Prostate gland (tissue), 2 donors: Measurements from ENCODE around the gene HSPG2. TPM values are rescaled to one million over a fixed set of nuclear protein-coding genes. Genes with fewer than 3 reads are reported as not detected.

Source experiments
- DNase-seq: peaks from one replicate; pipeline ENCODE4 v3.0.0-alpha.2; 2019; ENCODE audit warnings: low spot score
- H3K27ac ChIP-seq, 2 donors: fragments of 200-600 bp; sonication (generic); 2 replicates each; pipeline ENCODE4 v1.5.1; 2017 to 2019
- H3K27me3 ChIP-seq: fragments of 200-600 bp; sonication (generic); replicated peaks from 2 replicates; pipeline ENCODE4 v1.5.1; 2019; ENCODE audit not compliant: insufficient read depth
- H3K36me3 ChIP-seq, 2 donors: fragments of 200-600 bp; sonication (generic); 1 replicate in 1 of 2; 2 replicates in 1 of 2; pipeline versions ENCODE4 v1.5.1 to v1.8.1; 2017 to 2019
- H3K4me1 ChIP-seq: fragments of 200-600 bp; sonication (generic); replicated peaks from 2 replicates; pipeline ENCODE4 v1.5.1; 2019
- H3K4me3 ChIP-seq, 2 donors: fragments of 200-600 bp; sonication (generic); 2 replicates each; pipeline ENCODE4 v1.5.1; 2017 to 2019
- H3K9me3 ChIP-seq: fragments of 200-600 bp; sonication (generic); 2 replicates; pipeline ENCODE4 v1.5.1; 2017
- POLR2A ChIP-seq: fragments of 450-650 bp; IDR thresholded peaks from one replicate; pipeline ENCODE4 v1.6.1; 2016; ENCODE audit warnings: antibody characterized with exemption, mild to moderate bottlenecking
- POLR2AphosphoS5 ChIP-seq: sonication (generic); formaldehyde crosslinking; IDR thresholded peaks from one replicate; pipeline ENCODE4 v1.6.1; 2017; ENCODE audit warnings: antibody characterized with exemption
- WGBS: methylation state at CpG from one replicate; pipeline ENCODE4 v1.1.5; 2018; 5-methylcytosine and 5-hydroxymethylcytosine counted together
- intact Hi-C: fragments of 100-400 bp; cut with DNase I; formaldehyde crosslinking; loops from one replicate; pipeline ENCODE4 v1.14.2; 2022
- total RNA-seq, 2 donors: library from RNA; depleted of rRNA; stranded (reverse); fragments of >200 nt; gene quantifications; one replicate each; pipeline ENCODE4 v1.1.0, GENCODE V29; 2016
- TF ChIP-seq, protein P1 (sequence below), 4 experiments: fragments of 200-600 bp in 2 of 4; fragments of 450-650 bp in 2 of 4; sonication (generic) in 2 of 4; IDR thresholded peaks; 1 replicate in 3 of 4; 2 replicates in 1 of 4; pipeline ENCODE4 v1.5.1; 2016 to 2019; ENCODE audit warnings: antibody characterized with exemption in 4 of 4, mild to moderate bottlenecking in 2 of 4, moderate library complexity in 2 of 4

HSPG2 gene
- total RNA-seq, 2 donors from 2014 or later = 135 to 257 TPM

GRCh38 chr1:21878009-21878773 lies 58.9 kb downstream of the HSPG2 start:
- Histone ChIP-seq H3K4me1 (no peaks in the 10 kb centered on the region), H3K27me3 (no peaks in the 10 kb centered on the region), H3K36me3 (peaks cover 13 to 24% of the 10 kb centered on the region in 2 donors), H3K27ac (no peak overlapping the region), H3K4me3 (no peak overlapping the region), H3K9me3 (no peaks in the 10 kb centered on the region)
- WGBS = 92% methylated on average over 25 of the region's 25 CpGs
- DNase-seq = no peak
- intact Hi-C loops = no loop called here
- TF ChIP-seq, protein P1, sequence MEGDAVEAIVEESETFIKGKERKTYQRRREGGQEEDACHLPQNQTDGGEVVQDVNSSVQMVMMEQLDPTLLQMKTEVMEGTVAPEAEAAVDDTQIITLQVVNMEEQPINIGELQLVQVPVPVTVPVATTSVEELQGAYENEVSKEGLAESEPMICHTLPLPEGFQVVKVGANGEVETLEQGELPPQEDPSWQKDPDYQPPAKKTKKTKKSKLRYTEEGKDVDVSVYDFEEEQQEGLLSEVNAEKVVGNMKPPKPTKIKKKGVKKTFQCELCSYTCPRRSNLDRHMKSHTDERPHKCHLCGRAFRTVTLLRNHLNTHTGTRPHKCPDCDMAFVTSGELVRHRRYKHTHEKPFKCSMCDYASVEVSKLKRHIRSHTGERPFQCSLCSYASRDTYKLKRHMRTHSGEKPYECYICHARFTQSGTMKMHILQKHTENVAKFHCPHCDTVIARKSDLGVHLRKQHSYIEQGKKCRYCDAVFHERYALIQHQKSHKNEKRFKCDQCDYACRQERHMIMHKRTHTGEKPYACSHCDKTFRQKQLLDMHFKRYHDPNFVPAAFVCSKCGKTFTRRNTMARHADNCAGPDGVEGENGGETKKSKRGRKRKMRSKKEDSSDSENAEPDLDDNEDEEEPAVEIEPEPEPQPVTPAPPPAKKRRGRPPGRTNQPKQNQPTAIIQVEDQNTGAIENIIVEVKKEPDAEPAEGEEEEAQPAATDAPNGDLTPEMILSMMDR (IDR thresholded peaks at IDR 0.05) = no peak
- TF ChIP-seq POLR2A = no peak
- TF ChIP-seq POLR2AphosphoS5 = no peak

GRCh38 chr1:21876267-21876666 lies 60.8 kb downstream of the HSPG2 start:
- Histone ChIP-seq H3K36me3 (peaks cover 13 to 26% of the 10 kb centered on the region in 2 donors), H3K27ac (no peak overlapping the region), H3K9me3 (no peaks in the 10 kb centered on the region), H3K4me3 (no peak overlapping the region), H3K27me3 (no peaks in the 10 kb centered on the region), H3K4me1 (no peaks in the 10 kb centered on the region)
- no peak for TF ChIP-seq POLR2AphosphoS5
- TF ChIP-seq, protein P1 (IDR thresholded peaks at IDR 0.05) = no peak
- TF ChIP-seq POLR2A = no peak
- no peak for DNase-seq
- WGBS = 88% methylated on average over 16 of the region's 16 CpGs
- intact Hi-C loops = no loop called here

DNA sequence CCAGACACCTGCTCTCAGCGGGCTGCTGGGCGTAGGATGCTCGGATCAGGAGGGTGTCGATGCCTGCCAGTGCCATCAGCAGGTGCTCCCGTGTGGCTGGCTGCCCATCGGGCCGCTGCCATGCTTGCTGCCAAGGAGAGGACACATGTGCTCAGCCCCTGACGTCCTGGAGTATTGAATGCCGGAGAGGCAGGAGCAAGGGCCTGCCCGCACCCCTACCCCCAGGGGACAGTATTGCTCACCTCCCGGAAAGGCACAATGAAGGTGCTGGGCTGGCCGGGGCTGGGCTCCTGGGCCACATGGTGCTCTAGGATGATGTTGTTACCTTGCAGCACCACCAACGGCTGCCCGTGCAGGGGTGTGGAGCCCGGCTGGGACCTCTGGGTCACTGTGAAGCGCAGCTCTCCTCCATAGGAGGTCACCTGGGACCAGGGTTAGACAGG lies 61.5 kb downstream of the HSPG2 start:
- intact Hi-C loops = no loop called here
- Histone ChIP-seq H3K4me1 (no peaks in the 10 kb centered on the region), H3K36me3 (peaks cover 13 to 26% of the 10 kb centered on the region in 2 donors), H3K9me3 (no peaks in the 10 kb centered on the region), H3K27me3 (no peaks in the 10 kb centered on the region), H3K4me3 (no peak overlapping the region), H3K27ac (no peak overlapping the region)
- 77% methylated on average over 16 of the region's 16 CpGs for WGBS
- no peak for TF ChIP-seq POLR2A
- TF ChIP-seq, protein P1 (IDR thresholded peaks at IDR 0.05) = no peak
- TF ChIP-seq POLR2AphosphoS5 = no peak
- no peak for DNase-seq

GRCh38 chr1:21874778-21875547 lies 62.1 kb downstream of the HSPG2 start:
- Histone ChIP-seq H3K4me3 (no peak overlapping the region), H3K4me1 (peaks cover 5% of the 10 kb centered on the region), H3K27me3 (no peaks in the 10 kb centered on the region), H3K36me3 (peaks cover 11 to 20% of the 10 kb centered on the region in 2 donors), H3K27ac (no peak overlapping the region), H3K9me3 (no peaks in the 10 kb centered on the region)
- WGBS = 60% methylated on average over 23 of the region's 24 CpGs
- DNase-seq = no peak
- TF ChIP-seq POLR2A (no peak), POLR2AphosphoS5 (no peak)
- TF ChIP-seq, protein P1 (IDR thresholded peaks at IDR 0.05) = no peak
- intact Hi-C loops = no loop called here
